Measurements from ENCODE around the gene TMIGD2. TPM values are rescaled to one million over a fixed set of nuclear protein-coding genes. Genes with fewer than 3 reads are reported as not detected.
"Not testable (repeated sequence)": the region's sequence is repeated elsewhere in the genome, so short reads cannot be mapped to it uniquely, and the experiment has no call there.

TMIGD2 gene, protein sequence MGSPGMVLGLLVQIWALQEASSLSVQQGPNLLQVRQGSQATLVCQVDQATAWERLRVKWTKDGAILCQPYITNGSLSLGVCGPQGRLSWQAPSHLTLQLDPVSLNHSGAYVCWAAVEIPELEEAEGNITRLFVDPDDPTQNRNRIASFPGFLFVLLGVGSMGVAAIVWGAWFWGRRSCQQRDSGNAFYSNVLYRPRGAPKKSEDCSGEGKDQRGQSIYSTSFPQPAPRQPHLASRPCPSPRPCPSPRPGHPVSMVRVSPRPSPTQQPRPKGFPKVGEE
- under 1 TPM in 3 of 4 donors, not detected in 1; 0.22 to 0.76 (median 0.38) TPM for total RNA-seq

DNA sequence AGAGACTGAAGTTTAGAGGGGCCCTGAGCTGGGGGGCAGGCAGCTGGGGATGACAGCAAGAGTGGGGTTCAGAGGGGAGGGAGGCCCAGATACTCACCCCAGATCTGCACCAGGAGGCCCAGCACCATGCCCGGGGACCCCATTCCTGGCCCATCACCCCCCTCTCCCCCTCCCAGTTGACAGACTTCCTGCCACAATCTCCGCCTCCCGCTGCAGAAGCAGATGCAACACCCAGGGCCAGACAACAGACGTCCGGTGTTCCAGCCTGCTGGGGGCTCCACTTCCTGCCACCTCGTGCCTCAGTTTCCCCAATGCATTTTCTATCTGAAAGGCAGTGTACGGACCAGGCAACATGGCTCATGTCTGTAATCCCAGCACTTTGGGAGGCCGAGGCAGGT is at the start of gene TMIGD2:
TMIGD2 (minus strand) TSS at position 147 of the 398 bp plus-strand sequence; CDS start at position 143, 4 bp downstream.
- Histone ChIP-seq H3K36me3 (no peaks in the 10 kb centered on the region), H3K27ac (no peak within 1 kb of the TSS), H3K9me3 (no peaks in the 10 kb centered on the region), H3K4me1 (peaks cover 0 to 7% (median 6%) of the 10 kb centered on the region in 3 donors), H3K4me3 (no peak within 1 kb of the TSS), H3K27me3 (peaks cover 0 to 41% (median 0%) of the 10 kb centered on the region in 4 donors)
- TF ChIP-seq POLR2A (IDR thresholded peaks at IDR 0.05), result no peak
- TF ChIP-seq, protein P1, sequence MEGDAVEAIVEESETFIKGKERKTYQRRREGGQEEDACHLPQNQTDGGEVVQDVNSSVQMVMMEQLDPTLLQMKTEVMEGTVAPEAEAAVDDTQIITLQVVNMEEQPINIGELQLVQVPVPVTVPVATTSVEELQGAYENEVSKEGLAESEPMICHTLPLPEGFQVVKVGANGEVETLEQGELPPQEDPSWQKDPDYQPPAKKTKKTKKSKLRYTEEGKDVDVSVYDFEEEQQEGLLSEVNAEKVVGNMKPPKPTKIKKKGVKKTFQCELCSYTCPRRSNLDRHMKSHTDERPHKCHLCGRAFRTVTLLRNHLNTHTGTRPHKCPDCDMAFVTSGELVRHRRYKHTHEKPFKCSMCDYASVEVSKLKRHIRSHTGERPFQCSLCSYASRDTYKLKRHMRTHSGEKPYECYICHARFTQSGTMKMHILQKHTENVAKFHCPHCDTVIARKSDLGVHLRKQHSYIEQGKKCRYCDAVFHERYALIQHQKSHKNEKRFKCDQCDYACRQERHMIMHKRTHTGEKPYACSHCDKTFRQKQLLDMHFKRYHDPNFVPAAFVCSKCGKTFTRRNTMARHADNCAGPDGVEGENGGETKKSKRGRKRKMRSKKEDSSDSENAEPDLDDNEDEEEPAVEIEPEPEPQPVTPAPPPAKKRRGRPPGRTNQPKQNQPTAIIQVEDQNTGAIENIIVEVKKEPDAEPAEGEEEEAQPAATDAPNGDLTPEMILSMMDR (IDR thresholded peaks at IDR 0.05), result no peak
- 37% methylated on average over 6 of the region's 8 CpGs; no CpG with 5 or more reads in 1 of the 2 donors for WGBS, 2 donors
- DNase-seq, result no peak
- intact Hi-C loops (cut with DNase I), result no loop called here

DNA sequence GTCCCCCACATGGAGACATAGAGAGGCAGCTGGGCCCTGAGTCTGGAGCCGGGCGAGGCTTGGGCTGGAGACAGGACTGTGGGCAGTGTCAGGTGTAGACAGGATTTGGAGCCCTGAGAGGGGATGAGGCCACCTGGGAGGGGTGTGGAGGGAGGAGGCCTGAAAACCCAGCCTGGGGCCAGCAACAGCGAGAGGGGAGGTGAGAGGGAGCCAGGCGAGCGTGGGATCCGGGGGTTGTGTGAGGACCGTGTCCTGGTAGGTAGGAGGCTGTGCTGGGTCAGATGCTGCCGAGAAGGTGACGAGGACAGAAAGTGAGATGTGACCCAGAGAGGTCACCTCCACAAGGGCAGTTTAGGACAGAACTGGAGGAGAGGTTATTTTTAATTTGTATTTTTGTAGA is 48.5 kb upstream of the TMIGD2 start:
- no peaks in the 10 kb centered on the region for H3K27me3 ChIP-seq
- DNase-seq, result no peak
- 94 to 97% methylated on average over 8 to 9 of the region's 9 CpGs for WGBS, 2 donors
- no peaks in the 10 kb centered on the region for H3K9me3 ChIP-seq
- peaks cover 0 to 2% (median 0%) of the 10 kb centered on the region in 3 donors for H3K4me1 ChIP-seq
- no peak overlapping the region for H3K27ac ChIP-seq
- no peak for TF ChIP-seq POLR2A (IDR thresholded peaks at IDR 0.05)
- TF ChIP-seq, protein P1 (IDR thresholded peaks at IDR 0.05), result no peak
- no peak overlapping the region for H3K4me3 ChIP-seq
- H3K36me3 ChIP-seq, result peaks cover 0 to 77% (median 0%) of the 10 kb centered on the region in 3 donors
- intact Hi-C loops (cut with DNase I), result loop anchor here (5.0 kb wide), 1 partner anchor 83 kb away; no protein-coding TSS in a partner anchor

DNA sequence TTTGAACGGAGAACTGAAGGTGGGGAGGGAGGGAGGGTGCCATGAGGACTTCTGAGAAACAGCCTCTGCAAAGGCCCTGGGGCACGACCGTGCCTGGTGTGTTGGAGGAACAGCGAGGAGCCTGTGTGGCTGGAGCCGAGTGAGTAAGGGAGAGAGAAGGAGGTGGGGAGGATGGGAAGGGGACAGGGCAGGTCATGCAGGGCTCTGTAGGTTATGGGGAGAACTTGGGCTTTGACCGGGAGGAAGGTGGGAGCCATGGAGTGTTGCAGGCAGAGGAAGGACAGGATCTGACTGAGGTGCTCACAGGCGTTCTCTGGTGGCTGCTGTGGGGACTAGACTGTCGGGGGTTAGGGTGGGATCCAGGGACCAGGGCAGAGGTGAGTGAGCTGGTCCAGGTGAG is 47.9 kb upstream of the TMIGD2 start:
- peaks cover 0 to 74% (median 0%) of the 10 kb centered on the region in 3 donors for H3K36me3 ChIP-seq
- peaks cover 0 to 8% (median 3%) of the 10 kb centered on the region in 3 donors for H3K4me1 ChIP-seq
- H3K27me3 ChIP-seq, result no peaks in the 10 kb centered on the region
- intact Hi-C loops (cut with DNase I), result loop anchor here (5.0 kb wide), 1 partner anchor 83 kb away; no protein-coding TSS in a partner anchor
- WGBS, 2 donors, result 75 to 91% methylated on average over 8 of the region's 8 CpGs
- no peak for DNase-seq
- no peaks in the 10 kb centered on the region for H3K9me3 ChIP-seq
- TF ChIP-seq POLR2A (IDR thresholded peaks at IDR 0.05), result no peak
- TF ChIP-seq, protein P1 (IDR thresholded peaks at IDR 0.05), result no peak
- no peak overlapping the region for H3K27ac ChIP-seq
- no peak overlapping the region for H3K4me3 ChIP-seq

DNA sequence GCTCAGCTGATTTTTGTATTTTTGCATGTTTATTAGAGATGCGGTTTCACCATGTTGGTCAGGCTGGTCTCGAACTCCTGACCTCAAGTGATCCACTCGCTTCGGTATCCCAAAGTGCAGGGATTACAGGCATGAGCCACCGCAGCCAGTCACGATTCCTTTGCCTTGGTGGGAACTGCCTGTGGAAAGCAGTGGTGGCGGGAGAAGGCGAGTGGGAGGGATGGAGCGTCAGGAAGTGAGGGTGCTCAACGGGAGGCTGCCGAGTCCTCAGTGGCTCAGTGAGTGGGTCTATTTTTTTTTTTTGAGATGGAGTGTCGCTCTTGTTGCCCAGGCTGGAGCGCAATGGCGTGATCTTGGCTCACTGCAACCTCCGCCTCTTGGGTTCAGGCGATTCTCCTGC is 47.0 kb upstream of the TMIGD2 start:
- intact Hi-C loops (cut with DNase I); H3K9me3 ChIP-seq; DNase-seq; H3K27me3 ChIP-seq; H3K27ac ChIP-seq; H3K4me3 ChIP-seq: not testable (repeated sequence)
- peaks cover 0 to 65% (median 0%) of the 10 kb centered on the region in 3 donors for H3K36me3 ChIP-seq
- H3K4me1 ChIP-seq, result peaks cover 4 to 13% (median 6%) of the 10 kb centered on the region in 3 donors
- WGBS, 2 donors, result 91 to 95% methylated on average over 11 to 15 of the region's 16 CpGs

DNA sequence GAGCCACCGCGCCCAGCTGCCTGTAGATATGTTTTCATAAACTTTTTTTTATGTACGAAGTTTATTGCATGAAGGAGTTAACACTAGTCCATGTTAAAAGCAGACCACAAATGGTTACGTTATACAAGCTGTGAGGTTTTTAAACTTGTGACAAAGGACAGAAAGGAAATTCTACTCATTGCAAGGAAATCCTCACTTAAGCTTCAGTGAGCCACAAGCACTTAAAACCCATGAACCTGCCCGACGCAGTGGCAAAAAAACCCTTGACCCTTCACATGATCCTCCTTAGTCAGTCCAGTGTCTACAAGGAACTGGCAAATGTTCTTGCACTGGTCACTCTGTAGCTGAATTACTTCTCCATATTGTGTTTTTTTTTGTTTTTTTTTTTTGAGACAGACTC is 45.3 kb upstream of the TMIGD2 start:
- Histone ChIP-seq H3K4me3 (no peak overlapping the region), H3K27me3 (no peaks in the 10 kb centered on the region), H3K36me3 (peaks cover 0 to 57% (median 0%) of the 10 kb centered on the region in 3 donors), H3K9me3 (no peaks in the 10 kb centered on the region), H3K4me1 (peaks cover 9 to 18% (median 10%) of the 10 kb centered on the region in 3 donors), H3K27ac (no peak overlapping the region)
- TF ChIP-seq, protein P1 (IDR thresholded peaks at IDR 0.05), result no peak
- no peak for TF ChIP-seq POLR2A (IDR thresholded peaks at IDR 0.05)
- 56 to 76% methylated on average over 4 to 6 of the region's 6 CpGs for WGBS, 2 donors
- intact Hi-C loops (cut with DNase I), result no loop called here
- no peak for DNase-seq
